HG03439 (cell line): ENCODE results near the gene PLK2.

Experiments
- ATAC-seq: cut with Tn5 transposase; IDR thresholded peaks from one replicate; pipeline ENCODE4 v1.9.1; 2021; ENCODE audit warnings: mild to moderate bottlenecking, moderate library complexity; ENCODE audit not compliant: unreplicated experiment

Gene PLK2

GRCh38 chr5:58451732-58452565 is 7.9 kb downstream of the PLK2 start:
- ATAC-seq = no peak

- ATAC-seq = no peak
Measured at GRCh38 chr5:58450811-58451629, 8.9 kb downstream of the PLK2 start.

GRCh38 chr5:58450018-58450417 is 9.9 kb downstream of the PLK2 start:
- no peak for ATAC-seq

- no peak for ATAC-seq
Measured at GRCh38 chr5:58447226-58447625, 12.7 kb downstream of the PLK2 start.

- ATAC-seq = no peak
Measured at GRCh38 chr5:58446024-58446423, 13.9 kb downstream of the PLK2 start.

- no peak for ATAC-seq
Measured at GRCh38 chr5:58444805-58445204, 15.1 kb downstream of the PLK2 start.

GRCh38 chr5:58440901-58441460 is 18.9 kb downstream of the PLK2 start:
- no peak for ATAC-seq

- no peak for ATAC-seq
Measured at GRCh38 chr5:58439094-58439644, 20.7 kb downstream of the PLK2 start.

- no peak for ATAC-seq
Measured at GRCh38 chr5:58437661-58438060, 22.2 kb downstream of the PLK2 start.

GRCh38 chr5:58431832-58432231 is 28.1 kb downstream of the PLK2 start:
- ATAC-seq = no peak

GRCh38 chr5:58412932-58413331 is 47.0 kb downstream of the PLK2 start:
- ATAC-seq = no peak

GRCh38 chr5:58412081-58412480 is 47.8 kb downstream of the PLK2 start:
- ATAC-seq = no peak

- ATAC-seq = no peak
Measured at GRCh38 chr5:58411372-58411771, 48.5 kb downstream of the PLK2 start.

- no peak for ATAC-seq
Measured at GRCh38 chr5:58410441-58410840, 49.4 kb downstream of the PLK2 start.

GRCh38 chr5:58407042-58407719 is 52.7 kb downstream of the PLK2 start:
- no peak for ATAC-seq

- no peak for ATAC-seq
Measured at GRCh38 chr5:58406394-58406793, 53.5 kb downstream of the PLK2 start.

GRCh38 chr5:58405175-58405574 is 54.7 kb downstream of the PLK2 start:
- ATAC-seq = no peak

- no peak for ATAC-seq
Measured at GRCh38 chr5:58404734-58405133, 55.2 kb downstream of the PLK2 start.
